H9 (cell line): Measurements from ENCODE around the gene PAEP. TPM values are rescaled to one million over a fixed set of nuclear protein-coding genes. Genes with fewer than 3 reads are reported as not detected.

ENCODE experiments used
- DNase-seq: peaks from one replicate; pipeline ENCODE4 v3.0.0-alpha.2; 2017
- H2AFZ ChIP-seq: one replicate; pipeline ENCODE4 v1.6.1; 2013; ENCODE audit warnings: mild to moderate bottlenecking, low read length, control low read depth, moderate library complexity
- H2AK5ac ChIP-seq: 2 replicates; pipeline ENCODE4 v1.6.1; 2013; ENCODE audit warnings: low read length, control low read depth, mixed read lengths; ENCODE audit not compliant: insufficient read length
- H2BK120ac ChIP-seq: one replicate; pipeline ENCODE4 v1.6.1; 2013; ENCODE audit warnings: low read depth, mild to moderate bottlenecking, low read length, control low read depth, inconsistent platforms; ENCODE audit not compliant: poor library complexity, severe bottlenecking
- H2BK12ac ChIP-seq: 2 replicates; pipeline ENCODE4 v1.6.1; 2013; ENCODE audit warnings: low read length, control low read depth, mixed read lengths, low read depth; ENCODE audit not compliant: insufficient read length
- H2BK15ac ChIP-seq: 2 replicates; pipeline ENCODE4 v1.6.1; 2013; ENCODE audit warnings: low read depth, low read length, control low read depth
- H2BK20ac ChIP-seq: one replicate; pipeline ENCODE4 v1.6.1; 2013; ENCODE audit warnings: low read depth, mild to moderate bottlenecking, low read length, control low read depth, inconsistent platforms; ENCODE audit not compliant: poor library complexity, severe bottlenecking
- H2BK5ac ChIP-seq: 2 replicates; pipeline ENCODE4 v1.6.1; 2013; ENCODE audit warnings: low read length, control low read depth, mixed read lengths; ENCODE audit not compliant: insufficient read length
- H3K14ac ChIP-seq: 2 replicates; pipeline ENCODE4 v1.6.1; 2013; ENCODE audit warnings: low read length, control low read depth; ENCODE audit not compliant: insufficient read depth
- H3K18ac ChIP-seq: 2 replicates; pipeline ENCODE4 v1.6.1; 2013; ENCODE audit warnings: low read depth, mild to moderate bottlenecking, mixed read lengths, low read length, control low read depth; ENCODE audit not compliant: insufficient read length
- H3K23ac ChIP-seq: 2 replicates; pipeline ENCODE4 v1.6.1; 2013; ENCODE audit warnings: low read length, control low read depth, mixed read lengths, low read depth; ENCODE audit not compliant: insufficient read length
- H3K23me2 ChIP-seq: 2 replicates; pipeline ENCODE4 v1.6.1; 2013; ENCODE audit warnings: low read depth, mild to moderate bottlenecking, mixed read lengths, low read length, control low read depth; ENCODE audit not compliant: insufficient read length, poor library complexity, severe bottlenecking
- H3K27ac ChIP-seq: 2 replicates; pipeline ENCODE4 v1.5.1; 2013; ENCODE audit warnings: low read length, control low read depth, mixed read lengths, low read depth; ENCODE audit not compliant: insufficient read length
- H3K27me3 ChIP-seq: 2 replicates; pipeline ENCODE4 v1.6.1; 2013; ENCODE audit warnings: low read length, control low read depth, inconsistent platforms; ENCODE audit not compliant: insufficient read depth
- H3K4ac ChIP-seq: 2 replicates; pipeline ENCODE4 v1.6.1; 2013; ENCODE audit warnings: low read depth, mild to moderate bottlenecking, control low read depth, inconsistent platforms, low read length, moderate library complexity
- H3K4me1 ChIP-seq: 2 replicates; pipeline ENCODE4 v1.6.1; 2013; ENCODE audit warnings: low read length, control low read depth, inconsistent platforms; ENCODE audit not compliant: insufficient read depth
- H3K4me2 ChIP-seq: 2 replicates; pipeline ENCODE4 v1.6.1; 2013; ENCODE audit warnings: low read length, control low read depth, mixed read lengths; ENCODE audit not compliant: insufficient read length, insufficient read depth
- H3K56ac ChIP-seq: 2 replicates; pipeline ENCODE4 v1.6.1; 2013; ENCODE audit warnings: low read depth, mild to moderate bottlenecking, mixed read lengths, low read length, control low read depth; ENCODE audit not compliant: insufficient read length
- H3K79me1 ChIP-seq: 2 replicates; pipeline ENCODE4 v1.6.1; 2013; ENCODE audit warnings: low read depth, mild to moderate bottlenecking, moderate library complexity, low read length, control low read depth, inconsistent platforms; ENCODE audit not compliant: insufficient read depth, poor library complexity, severe bottlenecking
- H3K79me2 ChIP-seq: 2 replicates; pipeline ENCODE4 v1.6.1; 2013; ENCODE audit warnings: low read length, control low read depth, inconsistent platforms; ENCODE audit not compliant: insufficient read depth
- H3K9ac ChIP-seq: 2 replicates; pipeline ENCODE4 v1.6.1; 2013; ENCODE audit warnings: low read length, control low read depth, mixed read lengths; ENCODE audit not compliant: insufficient read length; ENCODE audit errors: extremely low read depth
- H3K9me3 ChIP-seq: one replicate; pipeline ENCODE4 v1.6.1; 2013; ENCODE audit warnings: low read depth, low read length, inconsistent platforms; ENCODE audit not compliant: control insufficient read depth
- H3T11ph ChIP-seq: one replicate; pipeline ENCODE4 v1.6.1; 2013; ENCODE audit warnings: mild to moderate bottlenecking, low read length, control low read depth, inconsistent platforms
- H4K20me1 ChIP-seq: one replicate; pipeline ENCODE4 v1.6.1; 2013; ENCODE audit not compliant: control insufficient read depth, insufficient read length, insufficient read depth
- H4K5ac ChIP-seq: 2 replicates; pipeline ENCODE4 v1.6.1; 2013; ENCODE audit warnings: low read depth, mild to moderate bottlenecking, mixed read lengths, low read length, control low read depth; ENCODE audit not compliant: insufficient read length
- H4K8ac ChIP-seq: replicated peaks from 2 replicates; pipeline ENCODE4 v1.6.1; 2013; ENCODE audit warnings: low read length, control low read depth, mixed read lengths, low read depth; ENCODE audit not compliant: insufficient read length
- H4K91ac ChIP-seq: 2 replicates; pipeline ENCODE4 v1.6.1; 2013; ENCODE audit warnings: low read depth, mild to moderate bottlenecking, moderate library complexity, mixed read lengths, low read length, control low read depth; ENCODE audit not compliant: insufficient read length
- H3K27ac Mint-ChIP-seq, 3 experiments: 2 replicates in 2 of 3; 3 replicates in 1 of 3; pipeline ENCODE4 v1.8.0; 2020 to 2021; ENCODE audit warnings: mixed read lengths in 3 of 3, mild to moderate bottlenecking in 1 of 3, moderate library complexity in 1 of 3
- H3K27me3 Mint-ChIP-seq: 2 replicates; pipeline ENCODE4 v1.8.0; 2021; ENCODE audit warnings: low read depth, mild to moderate bottlenecking, moderate library complexity, mixed read lengths
- H3K36me3 Mint-ChIP-seq, 3 experiments: 2 replicates in 2 of 3; 3 replicates in 1 of 3; pipeline ENCODE4 v1.8.0; 2020 to 2021; ENCODE audit warnings: low read depth in 3 of 3, mixed read lengths in 3 of 3; ENCODE audit not compliant: insufficient read depth in 1 of 3
- H3K4me1 Mint-ChIP-seq, 2 experiments: 2 replicates each; pipeline ENCODE4 v1.8.0; 2020; ENCODE audit warnings: mixed read lengths in 2 of 2
- H3K4me3 Mint-ChIP-seq, 2 experiments: 2 replicates in 1 of 2; 3 replicates in 1 of 2; pipeline ENCODE4 v1.8.0; 2020 to 2021; ENCODE audit warnings: mild to moderate bottlenecking in 2 of 2, mixed read lengths in 2 of 2, moderate library complexity in 1 of 2
- H3K9me3 Mint-ChIP-seq, 2 experiments: 2 replicates in 1 of 2; 3 replicates in 1 of 2; pipeline ENCODE4 v1.8.0; 2020; ENCODE audit warnings: mild to moderate bottlenecking in 2 of 2, mixed read lengths in 2 of 2, moderate library complexity in 1 of 2
- WGBS: extraction: QIAGEN DNeasy Blood & Tissue Kit; methylation state at CpG from one replicate; pipeline ENCODE4 v1.1.7; 2013; ENCODE audit warnings: missing lambda C conversion rate, low lambda C conversion rate, mixed read lengths; ENCODE audit not compliant: insufficient read length; ENCODE audit errors: extremely low coverage; 5-methylcytosine and 5-hydroxymethylcytosine counted together
- total RNA-seq: library from RNA; stranded (reverse); gene quantifications from 2 replicates; pipeline ENCODE4 v1.2.1, GENCODE V29; 2021
- TF ChIP-seq, protein P1 (sequence below): fragments of 200-600 bp; sonication (generic); conservative IDR thresholded peaks from 3 replicates; pipeline ENCODE4 v1.8.0; 2021; ENCODE audit warnings: antibody characterized with exemption, mild to moderate bottlenecking

The PAEP gene
- total RNA-seq, 1 experiment from 2014 or later: not detected

- Histone ChIP-seq H3K23me2 (no peaks in the 10 kb centered on the region), H2BK120ac (no peak overlapping the region), H2BK15ac (no peak overlapping the region), H3K27ac (no peak overlapping the region), H3K14ac (no peak overlapping the region), H4K5ac (no peak overlapping the region), H3T11ph (no peak overlapping the region), H3K23ac (no peak overlapping the region), H3K4me1 (no peaks in the 10 kb centered on the region), H3K56ac (no peak overlapping the region), H3K4ac (no peak overlapping the region), H2AFZ (no peak overlapping the region), H3K79me2 (no peaks in the 10 kb centered on the region), H2BK12ac (no peak overlapping the region), H3K9ac (no peak overlapping the region), H2AK5ac (no peak overlapping the region), H4K8ac (no peak overlapping the region), H3K18ac (no peak overlapping the region), H2BK20ac (no peak overlapping the region), H3K79me1 (no peaks in the 10 kb centered on the region), H3K4me2 (no peak overlapping the region), H2BK5ac (no peak overlapping the region), H3K9me3 (no peaks in the 10 kb centered on the region), H4K91ac (no peak overlapping the region), H4K20me1 (no peaks in the 10 kb centered on the region), H3K27me3 (no peaks in the 10 kb centered on the region)
- H3K4me3 Mint-ChIP-seq: no peak overlapping the region
- H3K27me3 Mint-ChIP-seq: no peaks in the 10 kb centered on the region; the same call in 1 of the 2 replicates
- TF ChIP-seq, protein P1, sequence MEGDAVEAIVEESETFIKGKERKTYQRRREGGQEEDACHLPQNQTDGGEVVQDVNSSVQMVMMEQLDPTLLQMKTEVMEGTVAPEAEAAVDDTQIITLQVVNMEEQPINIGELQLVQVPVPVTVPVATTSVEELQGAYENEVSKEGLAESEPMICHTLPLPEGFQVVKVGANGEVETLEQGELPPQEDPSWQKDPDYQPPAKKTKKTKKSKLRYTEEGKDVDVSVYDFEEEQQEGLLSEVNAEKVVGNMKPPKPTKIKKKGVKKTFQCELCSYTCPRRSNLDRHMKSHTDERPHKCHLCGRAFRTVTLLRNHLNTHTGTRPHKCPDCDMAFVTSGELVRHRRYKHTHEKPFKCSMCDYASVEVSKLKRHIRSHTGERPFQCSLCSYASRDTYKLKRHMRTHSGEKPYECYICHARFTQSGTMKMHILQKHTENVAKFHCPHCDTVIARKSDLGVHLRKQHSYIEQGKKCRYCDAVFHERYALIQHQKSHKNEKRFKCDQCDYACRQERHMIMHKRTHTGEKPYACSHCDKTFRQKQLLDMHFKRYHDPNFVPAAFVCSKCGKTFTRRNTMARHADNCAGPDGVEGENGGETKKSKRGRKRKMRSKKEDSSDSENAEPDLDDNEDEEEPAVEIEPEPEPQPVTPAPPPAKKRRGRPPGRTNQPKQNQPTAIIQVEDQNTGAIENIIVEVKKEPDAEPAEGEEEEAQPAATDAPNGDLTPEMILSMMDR: no peak
- H3K27ac Mint-ChIP-seq: no peak overlapping the region
- H3K9me3 Mint-ChIP-seq: peaks cover 0 to 2% of the 10 kb centered on the region in 2 experiments; a peak in 1 of 5 replicates
- H3K4me1 Mint-ChIP-seq: no peaks in the 10 kb centered on the region
- WGBS: no CpG with 5 or more reads among the region's 20 CpGs
- peak; percentile 20 for DNase-seq
- H3K36me3 Mint-ChIP-seq: no peaks in the 10 kb centered on the region
Observed at GRCh38 chr9:135588886-135589595, 27.5 kb downstream of the PAEP start.
